Measurements from ENCODE around the gene ITPK1. TPM values are rescaled to one million over a fixed set of nuclear protein-coding genes. Genes with fewer than 3 reads are reported as not detected.

The ITPK1 gene
- polyA plus RNA-seq, 2 of the 4 experiments (the other 2 are of a cell fraction): 46.2 to 47.0 TPM

DNA sequence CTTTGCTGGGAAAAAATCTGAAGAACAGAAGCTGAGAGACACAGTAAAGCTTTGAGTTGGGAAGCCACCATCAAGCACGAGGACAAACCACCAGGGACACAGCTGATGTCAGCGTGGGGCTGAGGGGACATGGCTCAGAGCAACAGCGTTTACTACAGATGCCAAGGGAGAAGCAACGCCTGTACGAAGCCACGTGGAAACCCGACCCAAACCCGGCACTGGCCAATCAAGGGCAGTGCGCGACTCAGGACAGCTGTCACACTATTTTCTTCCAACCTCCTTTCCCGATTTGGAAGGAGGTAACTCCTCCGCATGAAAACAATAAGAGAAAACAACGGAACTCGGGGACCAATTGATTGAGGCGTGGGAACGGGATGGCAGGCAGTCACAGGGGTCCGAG lies 213.0 kb downstream of the ITPK1 start:
- TF ChIP-seq ZC3H11A (IDR thresholded peaks at IDR 0.05): no peak
- TF ChIP-seq ESRRA (IDR thresholded peaks at IDR 0.05; ENCODE audit: borderline replicate concordance, low read length): no peak
- TF ChIP-seq GATA3 (IDR thresholded peaks at IDR 0.05; ENCODE audit: borderline replicate concordance): no peak
- TF ChIP-seq, protein P1, sequence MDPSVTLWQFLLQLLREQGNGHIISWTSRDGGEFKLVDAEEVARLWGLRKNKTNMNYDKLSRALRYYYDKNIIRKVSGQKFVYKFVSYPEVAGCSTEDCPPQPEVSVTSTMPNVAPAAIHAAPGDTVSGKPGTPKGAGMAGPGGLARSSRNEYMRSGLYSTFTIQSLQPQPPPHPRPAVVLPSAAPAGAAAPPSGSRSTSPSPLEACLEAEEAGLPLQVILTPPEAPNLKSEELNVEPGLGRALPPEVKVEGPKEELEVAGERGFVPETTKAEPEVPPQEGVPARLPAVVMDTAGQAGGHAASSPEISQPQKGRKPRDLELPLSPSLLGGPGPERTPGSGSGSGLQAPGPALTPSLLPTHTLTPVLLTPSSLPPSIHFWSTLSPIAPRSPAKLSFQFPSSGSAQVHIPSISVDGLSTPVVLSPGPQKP (IDR thresholded peaks at IDR 0.05; ENCODE audit: low read depth, low read length): no peak
- no peak for TF ChIP-seq FOXS1 (CRISPR knock-in tag; IDR thresholded peaks at IDR 0.05)
- TF ChIP-seq RARB (CRISPR knock-in tag; IDR thresholded peaks at IDR 0.05): no peak
- TF ChIP-seq, protein P2, sequence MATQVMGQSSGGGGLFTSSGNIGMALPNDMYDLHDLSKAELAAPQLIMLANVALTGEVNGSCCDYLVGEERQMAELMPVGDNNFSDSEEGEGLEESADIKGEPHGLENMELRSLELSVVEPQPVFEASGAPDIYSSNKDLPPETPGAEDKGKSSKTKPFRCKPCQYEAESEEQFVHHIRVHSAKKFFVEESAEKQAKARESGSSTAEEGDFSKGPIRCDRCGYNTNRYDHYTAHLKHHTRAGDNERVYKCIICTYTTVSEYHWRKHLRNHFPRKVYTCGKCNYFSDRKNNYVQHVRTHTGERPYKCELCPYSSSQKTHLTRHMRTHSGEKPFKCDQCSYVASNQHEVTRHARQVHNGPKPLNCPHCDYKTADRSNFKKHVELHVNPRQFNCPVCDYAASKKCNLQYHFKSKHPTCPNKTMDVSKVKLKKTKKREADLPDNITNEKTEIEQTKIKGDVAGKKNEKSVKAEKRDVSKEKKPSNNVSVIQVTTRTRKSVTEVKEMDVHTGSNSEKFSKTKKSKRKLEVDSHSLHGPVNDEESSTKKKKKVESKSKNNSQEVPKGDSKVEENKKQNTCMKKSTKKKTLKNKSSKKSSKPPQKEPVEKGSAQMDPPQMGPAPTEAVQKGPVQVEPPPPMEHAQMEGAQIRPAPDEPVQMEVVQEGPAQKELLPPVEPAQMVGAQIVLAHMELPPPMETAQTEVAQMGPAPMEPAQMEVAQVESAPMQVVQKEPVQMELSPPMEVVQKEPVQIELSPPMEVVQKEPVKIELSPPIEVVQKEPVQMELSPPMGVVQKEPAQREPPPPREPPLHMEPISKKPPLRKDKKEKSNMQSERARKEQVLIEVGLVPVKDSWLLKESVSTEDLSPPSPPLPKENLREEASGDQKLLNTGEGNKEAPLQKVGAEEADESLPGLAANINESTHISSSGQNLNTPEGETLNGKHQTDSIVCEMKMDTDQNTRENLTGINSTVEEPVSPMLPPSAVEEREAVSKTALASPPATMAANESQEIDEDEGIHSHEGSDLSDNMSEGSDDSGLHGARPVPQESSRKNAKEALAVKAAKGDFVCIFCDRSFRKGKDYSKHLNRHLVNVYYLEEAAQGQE (IDR thresholded peaks at IDR 0.05): no peak
- TF ChIP-seq KDM1A (IDR thresholded peaks at IDR 0.05; ENCODE audit: low read depth): no peak
- TF ChIP-seq, protein P3, sequence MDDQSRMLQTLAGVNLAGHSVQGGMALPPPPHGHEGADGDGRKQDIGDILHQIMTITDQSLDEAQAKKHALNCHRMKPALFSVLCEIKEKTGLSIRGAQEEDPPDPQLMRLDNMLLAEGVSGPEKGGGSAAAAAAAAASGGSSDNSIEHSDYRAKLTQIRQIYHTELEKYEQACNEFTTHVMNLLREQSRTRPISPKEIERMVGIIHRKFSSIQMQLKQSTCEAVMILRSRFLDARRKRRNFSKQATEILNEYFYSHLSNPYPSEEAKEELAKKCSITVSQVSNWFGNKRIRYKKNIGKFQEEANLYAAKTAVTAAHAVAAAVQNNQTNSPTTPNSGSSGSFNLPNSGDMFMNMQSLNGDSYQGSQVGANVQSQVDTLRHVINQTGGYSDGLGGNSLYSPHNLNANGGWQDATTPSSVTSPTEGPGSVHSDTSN (IDR thresholded peaks at IDR 0.05): no peak
- TF ChIP-seq JUNB (IDR thresholded peaks at IDR 0.05): no peak
- TF ChIP-seq KDM5A (IDR thresholded peaks at IDR 0.05): no peak
- no peak for TF ChIP-seq ZSCAN20 (CRISPR knock-in tag; IDR thresholded peaks at IDR 0.05)
- TF ChIP-seq, protein P4, sequence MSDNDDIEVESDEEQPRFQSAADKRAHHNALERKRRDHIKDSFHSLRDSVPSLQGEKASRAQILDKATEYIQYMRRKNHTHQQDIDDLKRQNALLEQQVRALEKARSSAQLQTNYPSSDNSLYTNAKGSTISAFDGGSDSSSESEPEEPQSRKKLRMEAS (IDR thresholded peaks at IDR 0.05): no peak
- TF ChIP-seq HOXB5 (CRISPR knock-in tag; IDR thresholded peaks at IDR 0.05): no peak
- TF ChIP-seq MYC (IDR thresholded peaks at IDR 0.05; ENCODE audit: borderline replicate concordance, low read length): no peak
- TF ChIP-seq HOXB13 (CRISPR knock-in tag; IDR thresholded peaks at IDR 0.05; ENCODE audit: low read depth): no peak
- no peak for TF ChIP-seq CHD4 (IDR thresholded peaks at IDR 0.05; ENCODE audit: borderline replicate concordance)

DNA sequence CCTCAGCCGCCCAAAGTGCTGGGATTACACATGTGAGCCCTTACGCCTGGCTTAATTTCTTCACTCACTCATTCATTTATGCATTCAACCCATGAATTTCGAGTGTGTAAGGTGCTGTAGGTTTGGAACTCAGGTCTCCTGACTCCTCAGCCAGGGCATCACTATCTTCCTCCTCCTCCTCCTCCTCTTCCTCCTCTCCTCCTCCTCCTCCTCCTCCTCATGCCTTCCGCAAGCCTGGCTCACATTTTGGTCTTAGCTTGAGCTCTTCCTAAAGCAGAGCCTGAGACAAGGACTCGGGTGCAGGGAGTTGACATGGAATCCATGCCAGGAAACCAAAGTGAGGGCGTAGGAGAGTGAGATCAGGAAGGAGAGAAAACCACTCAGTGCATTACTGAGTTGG lies 213.5 kb downstream of the ITPK1 start:
- ChIA-PET POLR2A (no interaction called here), CTCF (no interaction called here)
- FAIRE-seq (no peak), DNase-seq (ENCODE audit: low read depth in 1 of 2, low spot score in 1 of 2) (no peak), ATAC-seq (peak in 1 of 2 experiments; percentile 14; a peak in 1 of 6 replicates)
- TF ChIP-seq CEBPB (IDR thresholded peaks at IDR 0.05) (no peak), CBX2 (IDR thresholded peaks at IDR 0.05; ENCODE audit: borderline replicate concordance, low read depth) (no peak), POLR2AphosphoS2 (conservative IDR thresholded peaks at IDR 0.05; ENCODE audit: low read length) (no peak), HOXB5 (CRISPR knock-in tag; IDR thresholded peaks at IDR 0.05) (no peak), JUNB (IDR thresholded peaks at IDR 0.05) (no peak), ZNF302 (CRISPR knock-in tag; IDR thresholded peaks at IDR 0.05) (no peak), KDM1A (IDR thresholded peaks at IDR 0.05; ENCODE audit: low read depth) (no peak), CBX8 (IDR thresholded peaks at IDR 0.05) (no peak), ESRRA (IDR thresholded peaks at IDR 0.05; ENCODE audit: borderline replicate concordance, low read length) (no peak), BHLHE40 (IDR thresholded peaks at IDR 0.05; ENCODE audit: low read depth, low read length) (no peak), FOXS1 (CRISPR knock-in tag; IDR thresholded peaks at IDR 0.05) (no peak), RCOR1 (IDR thresholded peaks at IDR 0.05; ENCODE audit: low read depth, low read length) (no peak), TP53 (CRISPR knock-in tag; IDR thresholded peaks at IDR 0.05) (no peak), POLR2A (IDR thresholded peaks at IDR 0.05; ENCODE audit: low read length) (no peak)
- TF ChIP-seq, protein P5, sequence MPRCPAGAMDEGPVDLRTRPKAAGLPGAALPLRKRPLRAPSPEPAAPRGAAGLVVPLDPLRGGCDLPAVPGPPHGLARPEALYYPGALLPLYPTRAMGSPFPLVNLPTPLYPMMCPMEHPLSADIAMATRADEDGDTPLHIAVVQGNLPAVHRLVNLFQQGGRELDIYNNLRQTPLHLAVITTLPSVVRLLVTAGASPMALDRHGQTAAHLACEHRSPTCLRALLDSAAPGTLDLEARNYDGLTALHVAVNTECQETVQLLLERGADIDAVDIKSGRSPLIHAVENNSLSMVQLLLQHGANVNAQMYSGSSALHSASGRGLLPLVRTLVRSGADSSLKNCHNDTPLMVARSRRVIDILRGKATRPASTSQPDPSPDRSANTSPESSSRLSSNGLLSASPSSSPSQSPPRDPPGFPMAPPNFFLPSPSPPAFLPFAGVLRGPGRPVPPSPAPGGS (IDR thresholded peaks at IDR 0.05): no peak
- Histone ChIP-seq H3K9me3 (no peaks in the 10 kb centered on the region), H3K27ac (no peak overlapping the region), H3K4me1 (no peaks in the 10 kb centered on the region), H3K4me2 (no peak overlapping the region), H3K4me3 (no peak overlapping the region)
- WGBS (ENCODE audit: missing lambda C conversion rate): 34% methylated on average over 6 of the region's 6 CpGs

More for the DNA sequence above, 213.0 kb downstream of the ITPK1 start:
- DNase-seq (ENCODE audit: low read depth in 1 of 2, low spot score in 1 of 2) (no peak), ATAC-seq (peak in 1 of 2 experiments; percentile 21; a peak in 1 of 6 replicates), FAIRE-seq (no peak)
- no peak overlapping the region for H3K27ac ChIP-seq
- WGBS (ENCODE audit: missing lambda C conversion rate): 18% methylated on average over 17 of the region's 17 CpGs
- no peak overlapping the region for H3K4me3 ChIP-seq
- H3K4me2 ChIP-seq: no peak overlapping the region
- H3K9me3 ChIP-seq: no peaks in the 10 kb centered on the region
- ChIA-PET CTCF (no interaction called here), POLR2A (no interaction called here)
- H3K4me1 ChIP-seq: no peaks in the 10 kb centered on the region
